OCI-M2 (cell line): ENCODE measurements around the gene LRRFIP2.
"Not testable (repeated sequence)": the region's sequence is repeated elsewhere in the genome, so short reads cannot be mapped to it uniquely, and the experiment has no call there.

Experiments used
- DNase-seq: peaks from one replicate; lab custom pipeline; 2025; ENCODE audit not compliant: unreplicated experiment; lab: John Stamatoyannopoulos, UW

Gene LRRFIP2

DNA sequence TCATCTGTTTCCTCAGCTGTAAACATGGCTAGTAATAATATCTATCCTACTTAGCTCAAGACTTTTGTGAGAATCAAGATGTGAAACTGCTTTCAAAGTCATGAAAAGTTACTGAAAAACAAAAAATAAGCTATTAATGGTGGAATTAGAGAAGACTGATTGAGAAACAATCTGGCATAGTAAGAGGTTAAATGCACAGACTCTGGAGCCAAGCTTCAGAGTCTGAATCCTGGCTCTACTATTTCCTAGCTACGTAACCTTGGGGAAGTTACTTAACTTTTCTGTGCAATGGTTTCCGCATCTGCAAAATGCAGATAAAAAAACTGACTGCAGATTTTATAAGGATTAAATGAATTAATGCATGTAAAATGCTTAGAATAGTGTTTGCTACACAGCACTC lies 28.8 kb downstream of the LRRFIP2 start:
- no peak for DNase-seq

GRCh38 chr3:37144806-37145205 lies 29.6 kb downstream of the LRRFIP2 start:
- no peak for DNase-seq

DNA sequence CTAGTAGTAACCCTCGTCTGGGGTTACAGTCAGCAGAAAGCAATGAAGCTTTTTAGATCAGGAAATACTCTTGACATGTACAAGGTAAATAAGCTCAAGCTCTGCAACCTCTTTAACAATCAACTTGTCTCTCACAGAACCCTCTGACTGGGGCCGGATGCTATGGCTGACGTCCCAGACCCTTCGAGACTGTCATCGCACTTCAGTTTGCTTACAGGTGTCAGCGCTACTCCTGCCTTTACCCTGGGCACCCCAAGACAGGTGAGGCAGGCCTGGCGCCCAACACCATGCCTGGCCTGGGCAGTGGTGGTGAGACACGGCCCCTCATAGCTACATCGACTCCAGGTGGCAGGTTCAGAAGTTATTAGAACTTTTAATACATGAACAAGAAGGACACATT lies 30.6 kb downstream of the LRRFIP2 start:
- no peak for DNase-seq

GRCh38 chr3:37141676-37142075 lies 32.7 kb downstream of the LRRFIP2 start:
- DNase-seq = no peak

DNA sequence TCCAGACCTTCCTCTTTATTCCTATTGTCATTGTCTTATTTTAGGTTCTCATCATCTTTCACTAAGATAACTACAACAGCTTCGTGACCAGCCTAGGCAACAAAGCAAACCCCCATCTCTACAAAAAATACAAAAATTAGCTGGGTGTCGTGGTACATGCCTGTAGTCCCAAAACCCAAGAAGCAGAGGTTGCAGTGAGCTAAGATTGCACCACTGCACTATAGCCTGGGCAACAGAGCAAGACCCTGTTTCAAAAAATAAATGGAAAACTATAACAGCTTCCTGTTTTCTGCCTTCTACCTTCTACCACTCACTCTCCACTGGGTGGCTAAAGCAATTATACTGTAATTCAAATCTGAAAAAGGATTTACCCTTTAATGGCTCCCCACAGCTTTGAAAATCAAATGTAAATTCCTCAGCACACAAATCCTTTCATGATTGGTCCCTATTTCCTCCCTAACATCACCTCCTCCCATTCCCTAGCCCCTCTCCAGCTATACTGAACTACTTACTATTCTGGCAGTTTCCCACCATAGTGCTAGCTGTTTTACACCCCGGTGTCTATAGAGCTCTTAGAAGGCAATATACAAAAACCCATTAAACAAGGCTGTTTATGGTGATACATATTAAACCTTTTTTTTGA lies 33.4 kb downstream of the LRRFIP2 start:
- DNase-seq = no peak

GRCh38 chr3:37139567-37140052 lies 34.8 kb downstream of the LRRFIP2 start:
- DNase-seq = no peak

DNA sequence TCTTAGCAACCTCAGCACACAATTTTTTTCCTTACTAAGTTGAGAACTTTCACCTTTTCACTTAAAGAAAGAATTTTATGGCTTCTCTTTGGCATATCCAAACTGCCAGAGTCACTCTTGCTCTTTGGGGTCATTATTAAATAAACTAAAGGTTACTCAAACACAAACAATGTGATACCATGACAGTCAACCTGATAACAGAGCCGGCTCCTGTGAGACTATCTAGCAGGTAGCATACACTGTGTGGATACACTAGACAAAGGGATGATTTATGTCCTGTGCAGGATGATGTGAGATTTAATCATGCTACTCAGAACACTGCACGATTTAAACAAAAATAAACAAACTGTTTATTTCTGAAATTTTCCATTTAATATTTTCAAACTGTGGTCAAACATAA lies 35.6 kb downstream of the LRRFIP2 start:
- DNase-seq = no peak

DNA sequence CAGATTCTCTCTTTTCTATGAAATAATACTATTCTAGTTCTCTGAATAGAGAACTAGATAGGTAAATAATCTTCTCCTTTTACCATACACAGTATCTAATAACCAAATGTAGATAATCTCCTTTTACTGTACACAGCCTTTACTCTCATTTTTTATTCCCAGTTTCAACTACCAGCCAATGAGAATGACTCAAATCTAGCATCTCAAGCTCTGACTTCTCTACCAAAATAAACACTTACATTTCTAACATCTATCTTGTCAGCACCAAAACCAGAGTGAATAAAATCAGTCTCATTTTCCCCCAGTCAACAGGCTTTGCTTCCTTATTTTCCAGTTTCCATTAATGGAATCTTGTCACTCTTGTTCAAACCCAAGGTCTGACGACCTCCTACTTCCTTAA lies 36.9 kb downstream of the LRRFIP2 start:
- DNase-seq = no peak

DNA sequence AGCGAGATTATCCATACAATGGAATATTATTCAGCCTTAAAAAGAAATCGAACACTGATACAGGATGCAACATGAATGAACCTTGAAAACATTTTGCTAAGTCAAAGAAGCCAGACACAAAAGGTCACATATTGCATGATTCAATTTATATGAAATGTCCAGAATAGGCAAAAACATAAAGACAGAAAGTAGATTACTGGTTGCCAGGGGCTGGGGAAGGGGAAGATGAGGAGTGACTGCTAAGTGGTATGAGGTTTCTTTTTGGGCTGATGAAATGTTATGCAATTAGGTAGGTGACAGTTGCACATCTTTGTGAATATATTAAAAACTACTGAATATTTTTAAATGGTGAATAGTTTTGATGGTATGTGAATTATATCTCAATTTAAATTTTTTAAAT lies 38.3 kb downstream of the LRRFIP2 start:
- DNase-seq = no peak

- DNase-seq = no peak
Measured at GRCh38 chr3:37135561-37135960, 38.8 kb downstream of the LRRFIP2 start.

GRCh38 chr3:37132334-37132733 lies 42.0 kb downstream of the LRRFIP2 start:
- no peak for DNase-seq

GRCh38 chr3:37131860-37132144 lies 42.6 kb downstream of the LRRFIP2 start:
- no peak for DNase-seq

DNA sequence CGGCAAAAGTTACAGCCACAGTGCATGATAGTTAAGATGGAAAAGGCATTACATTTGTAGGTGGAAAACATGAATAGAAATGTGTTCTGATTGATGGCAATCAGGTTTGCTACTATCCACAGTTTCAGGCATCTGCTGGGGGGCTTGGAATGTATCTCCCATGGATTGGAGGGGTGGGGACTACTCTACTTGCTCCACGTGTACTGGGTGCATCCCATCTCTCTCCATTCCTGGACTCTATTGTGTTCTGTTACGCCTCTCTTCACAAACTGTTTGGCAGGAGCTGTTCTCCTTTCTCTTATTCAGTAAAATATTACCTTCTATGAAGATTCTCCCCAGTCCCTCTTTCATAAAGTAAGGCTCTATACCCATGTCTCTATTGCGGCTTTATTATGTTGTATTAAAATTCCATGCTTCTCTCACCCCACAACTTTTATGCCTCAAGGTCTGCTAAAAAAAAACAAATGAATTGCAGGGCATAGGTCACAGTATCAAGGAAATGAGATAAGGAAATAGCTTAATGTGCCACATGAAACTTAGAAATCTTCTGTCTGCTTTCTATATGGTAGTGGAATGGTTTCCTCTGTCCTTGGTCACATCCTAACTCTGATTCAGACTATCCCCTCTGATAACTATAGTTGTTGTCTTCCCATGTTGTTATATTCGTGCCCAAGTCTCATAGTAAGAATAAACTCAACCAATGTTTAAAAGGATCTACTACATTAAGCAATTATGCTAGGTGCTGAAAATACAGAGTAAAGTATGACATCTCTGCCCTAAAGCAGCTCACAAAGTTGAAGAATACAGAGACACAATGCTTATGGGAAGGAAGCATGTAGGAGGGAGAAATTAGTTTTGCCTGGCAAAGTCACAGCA lies 43.2 kb downstream of the LRRFIP2 start:
- DNase-seq = no peak

- no peak for DNase-seq
Measured at GRCh38 chr3:37130448-37130847, 43.9 kb downstream of the LRRFIP2 start.

DNA sequence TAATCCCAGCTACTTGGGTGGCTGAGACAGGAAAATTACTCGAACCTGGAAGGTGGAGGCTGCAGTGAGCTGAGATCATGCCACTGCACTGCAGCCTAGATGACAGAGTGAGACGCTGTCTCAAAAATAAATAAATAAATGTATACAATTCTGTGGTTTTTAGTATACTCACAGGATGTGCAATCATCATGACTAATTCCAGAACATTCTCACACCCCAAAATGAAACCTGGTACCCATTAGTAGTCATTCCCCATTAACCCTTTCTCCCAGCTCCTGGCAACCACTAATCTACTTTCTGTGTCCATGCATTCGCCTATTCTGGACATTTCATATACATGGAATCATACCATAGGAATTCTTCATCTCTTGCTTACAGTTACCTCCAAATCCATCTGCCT lies 44.5 kb downstream of the LRRFIP2 start:
- no peak for DNase-seq

DNA sequence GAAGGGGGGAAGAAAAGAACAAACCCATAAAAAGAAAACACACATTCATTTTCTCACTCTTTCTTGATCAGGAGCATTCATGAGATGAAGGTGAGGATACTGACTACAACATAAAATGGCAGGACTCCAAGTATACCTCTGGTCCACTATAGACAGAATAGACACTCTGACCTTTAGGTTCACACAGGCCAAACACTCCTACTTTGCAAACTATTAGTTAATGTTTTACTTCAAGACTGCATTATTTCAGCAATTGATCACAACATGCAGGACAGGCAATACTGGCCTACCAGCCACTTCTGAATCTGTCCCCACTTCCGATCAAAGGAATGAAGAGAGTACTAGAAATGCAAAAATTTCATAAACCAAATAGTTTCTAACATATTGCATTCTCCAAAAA lies 47.0 kb downstream of the LRRFIP2 start:
- no peak for DNase-seq

DNA sequence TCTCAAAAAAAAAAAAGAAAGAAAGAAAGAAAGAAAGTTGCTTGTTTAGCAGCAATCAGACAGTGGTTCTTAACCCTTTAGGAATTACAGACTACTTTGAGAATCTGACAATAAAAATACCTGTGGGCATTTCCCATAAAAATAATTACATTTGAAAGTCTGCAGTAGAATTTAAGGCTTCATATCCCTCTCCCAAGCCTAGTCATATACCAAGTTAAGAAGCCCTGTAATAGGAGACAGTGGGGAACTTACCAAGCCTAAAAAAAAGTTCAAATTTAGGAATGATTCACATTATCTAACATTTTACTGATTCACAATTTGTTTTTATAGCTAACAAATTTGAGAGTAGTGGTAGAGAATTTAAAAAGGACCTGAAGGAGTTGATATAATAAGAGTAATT lies 47.5 kb downstream of the LRRFIP2 start:
- no peak for DNase-seq

DNA sequence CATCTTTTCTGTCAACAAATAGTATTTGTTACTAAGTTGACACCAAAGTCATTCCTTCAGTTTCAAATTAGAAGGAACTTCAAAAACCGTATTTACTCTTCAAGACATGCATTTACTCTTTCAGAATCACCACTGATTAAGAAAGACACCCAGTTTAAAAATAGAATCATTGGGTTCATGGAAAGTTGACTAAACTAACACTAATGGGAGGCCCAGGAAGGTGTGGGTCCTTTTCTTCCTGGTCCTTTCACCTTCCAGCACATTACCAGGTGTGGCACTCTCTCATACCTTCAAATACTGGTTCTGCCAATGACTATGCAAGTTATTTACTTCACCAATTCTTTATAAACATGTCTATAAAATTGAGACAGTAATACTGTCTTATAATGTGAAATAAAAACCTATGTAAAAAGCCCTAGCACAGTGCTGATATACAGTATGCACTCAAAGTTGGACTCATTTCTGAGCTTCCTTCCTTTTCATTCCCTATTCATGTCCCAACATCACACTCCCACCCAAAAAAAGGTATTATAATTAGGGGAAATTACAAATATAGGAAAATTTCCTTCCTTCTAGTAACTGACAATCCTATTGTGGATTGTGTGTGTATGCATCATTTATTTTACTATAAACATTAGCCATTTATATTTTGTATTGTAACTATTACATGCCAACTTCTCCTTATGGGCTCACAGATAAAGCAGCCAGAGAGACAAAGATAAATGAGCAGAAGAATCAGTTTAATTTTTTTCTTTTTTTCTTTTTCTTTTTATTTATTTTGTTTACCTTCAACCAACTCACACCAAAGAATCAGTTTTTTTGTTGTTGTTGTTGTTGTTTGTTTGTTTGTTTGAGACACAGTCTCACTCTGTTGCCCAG lies 48.9 kb downstream of the LRRFIP2 start:
- no peak for DNase-seq

GRCh38 chr3:37124435-37124834 lies 49.9 kb downstream of the LRRFIP2 start:
- DNase-seq = no peak

- no peak for DNase-seq
Measured at GRCh38 chr3:37123292-37123691, 51.1 kb downstream of the LRRFIP2 start.

- not testable (repeated sequence) for DNase-seq
Measured at GRCh38 chr3:37122069-37122468, 52.3 kb downstream of the LRRFIP2 start.

DNA sequence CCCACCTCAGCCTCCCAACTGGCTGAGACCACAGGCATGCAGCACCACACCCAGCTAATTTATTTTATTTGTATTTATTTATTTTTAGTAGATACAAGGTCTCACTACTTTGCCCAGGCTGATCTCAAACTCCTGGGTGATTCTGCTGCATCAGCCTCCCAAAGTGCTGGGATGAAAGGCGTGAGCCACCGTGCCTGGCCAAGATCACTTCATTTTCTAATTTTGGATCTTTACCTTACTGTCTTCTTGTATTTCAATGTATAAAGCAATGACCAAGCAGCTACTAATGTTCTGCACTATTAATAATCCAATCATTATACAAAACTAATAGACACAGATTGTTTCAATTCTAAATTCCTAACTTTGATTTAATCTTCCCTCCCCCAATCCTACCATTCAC lies 56.2 kb downstream of the LRRFIP2 start:
- no peak for DNase-seq
